ENCODE data around the gene CR2. TPM values are rescaled to one million over a fixed set of nuclear protein-coding genes. Genes with fewer than 3 reads are reported as not detected.

CR2 gene
- total and polyA plus RNA-seq, 8 donors, result 0.29 to 4.2 (median 0.84) TPM; not detected in 4

DNA sequence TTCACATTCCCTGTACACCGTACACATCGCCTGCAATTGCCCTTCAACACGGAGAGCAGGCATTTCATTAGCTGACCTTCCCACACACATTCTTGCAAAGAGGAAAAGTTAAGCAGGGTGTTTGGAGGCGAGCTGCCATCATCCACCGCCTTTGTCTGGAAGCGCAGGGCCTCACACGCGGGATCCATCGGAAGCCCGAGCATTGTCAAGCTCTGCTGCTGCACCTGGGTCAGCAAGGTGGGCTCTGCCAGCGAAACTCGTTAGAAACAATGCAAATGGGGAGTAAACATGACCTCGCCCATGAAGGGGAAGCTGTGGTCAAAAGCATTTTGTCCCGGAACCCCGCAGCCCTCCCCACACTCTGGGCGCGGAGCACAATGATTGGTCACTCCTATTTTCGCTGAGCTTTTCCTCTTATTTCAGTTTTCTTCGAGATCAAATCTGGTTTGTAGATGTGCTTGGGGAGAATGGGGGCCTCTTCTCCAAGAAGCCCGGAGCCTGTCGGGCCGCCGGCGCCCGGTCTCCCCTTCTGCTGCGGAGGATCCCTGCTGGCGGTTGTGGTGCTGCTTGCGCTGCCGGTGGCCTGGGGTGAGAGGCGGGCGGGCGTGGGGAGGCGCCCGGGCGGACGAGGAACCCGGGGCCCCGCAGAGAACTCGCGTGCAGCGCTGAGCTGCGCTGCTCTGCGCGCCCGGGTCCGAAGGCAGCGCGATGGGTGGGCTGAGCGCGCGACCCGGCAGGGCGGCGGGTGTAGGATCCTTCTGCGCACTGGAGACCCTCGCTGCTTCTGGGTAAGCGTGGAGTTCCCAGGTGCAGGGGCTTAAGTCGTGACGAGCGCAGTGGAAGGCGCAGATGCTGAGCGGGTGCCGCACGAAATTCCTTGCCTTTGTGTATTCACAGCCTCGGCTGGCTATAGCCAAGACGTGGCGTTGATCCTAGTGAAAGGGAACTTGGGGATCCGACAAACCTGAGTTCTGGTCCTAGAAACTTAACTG, 42.0 kb downstream of the CR2 start, which contains the start of gene CR1:
Gene CR1, plus strand, starts transcription at position 357 of the 992 bp plus-strand sequence. Its CDS starts 111 bp downstream, at position 468.
- Histone ChIP-seq H3K27ac (peak within 1 kb of the TSS in 2 of 5 donors; percentile 58 to 81), H3K27me3 (peaks cover 0 to 81% (median 21%) of the 10 kb centered on the region in 3 donors), H3K9me3 (no peaks in the 10 kb centered on the region), H3K36me3 (no peaks in the 10 kb centered on the region), H3K4me1 (peaks cover 10 to 13% (median 12%) of the 10 kb centered on the region in 4 donors), H3K4me3 (peak within 1 kb of the TSS; percentile 29 to 51 (median 46))
- TF ChIP-seq POLR2AphosphoS5 (IDR thresholded peaks at IDR 0.05) (no peak), EP300 (IDR thresholded peaks at IDR 0.05) (no peak), POLR2A (IDR thresholded peaks at IDR 0.05) (no peak)
- TF ChIP-seq, protein P1, sequence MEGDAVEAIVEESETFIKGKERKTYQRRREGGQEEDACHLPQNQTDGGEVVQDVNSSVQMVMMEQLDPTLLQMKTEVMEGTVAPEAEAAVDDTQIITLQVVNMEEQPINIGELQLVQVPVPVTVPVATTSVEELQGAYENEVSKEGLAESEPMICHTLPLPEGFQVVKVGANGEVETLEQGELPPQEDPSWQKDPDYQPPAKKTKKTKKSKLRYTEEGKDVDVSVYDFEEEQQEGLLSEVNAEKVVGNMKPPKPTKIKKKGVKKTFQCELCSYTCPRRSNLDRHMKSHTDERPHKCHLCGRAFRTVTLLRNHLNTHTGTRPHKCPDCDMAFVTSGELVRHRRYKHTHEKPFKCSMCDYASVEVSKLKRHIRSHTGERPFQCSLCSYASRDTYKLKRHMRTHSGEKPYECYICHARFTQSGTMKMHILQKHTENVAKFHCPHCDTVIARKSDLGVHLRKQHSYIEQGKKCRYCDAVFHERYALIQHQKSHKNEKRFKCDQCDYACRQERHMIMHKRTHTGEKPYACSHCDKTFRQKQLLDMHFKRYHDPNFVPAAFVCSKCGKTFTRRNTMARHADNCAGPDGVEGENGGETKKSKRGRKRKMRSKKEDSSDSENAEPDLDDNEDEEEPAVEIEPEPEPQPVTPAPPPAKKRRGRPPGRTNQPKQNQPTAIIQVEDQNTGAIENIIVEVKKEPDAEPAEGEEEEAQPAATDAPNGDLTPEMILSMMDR (IDR thresholded peaks at IDR 0.05), result no peak
- intact Hi-C loops (cut with DNase I; ENCODE audit: low total_unique reads), result no loop called here
- DNase-seq, result peak; percentile 31 to 53
- 3 to 7% (median 4%) methylated on average over 39 to 68 of the region's 68 CpGs for WGBS, 5 donors

DNA sequence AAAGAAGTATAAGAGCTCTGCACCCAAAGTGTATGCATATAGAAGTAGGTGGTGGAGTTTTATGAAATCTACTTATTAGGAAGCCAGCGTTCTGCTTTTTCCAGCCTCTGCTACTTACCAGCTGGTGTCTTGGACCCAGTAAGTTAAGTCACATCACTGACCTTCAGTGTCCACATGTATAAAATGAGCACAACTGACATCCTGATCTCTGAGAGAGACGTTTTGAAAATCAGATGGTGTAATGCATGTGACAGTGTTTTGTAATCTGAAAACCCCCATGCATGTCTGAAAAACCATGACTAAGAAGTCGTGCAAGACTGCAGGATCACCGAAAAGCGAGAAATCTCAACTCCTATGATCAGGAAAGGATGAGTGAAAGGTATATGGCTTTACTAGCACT, 43.8 kb downstream of the CR2 start:
- H3K4me1 ChIP-seq, result peaks cover 10 to 13% (median 12%) of the 10 kb centered on the region in 4 donors
- no peaks in the 10 kb centered on the region for H3K36me3 ChIP-seq
- DNase-seq, result peak in 1 of 2 donors; percentile 3
- no peaks in the 10 kb centered on the region for H3K9me3 ChIP-seq
- intact Hi-C loops (cut with DNase I; ENCODE audit: low total_unique reads), result no loop called here
- H3K27ac ChIP-seq, result no peak overlapping the region
- peaks cover 0 to 83% (median 21%) of the 10 kb centered on the region in 3 donors for H3K27me3 ChIP-seq
- 62 to 68% (median 64%) methylated on average over 5 of the region's 5 CpGs for WGBS, 5 donors
- peak overlapping the region in 1 of 4 donors; percentile 48 for H3K4me3 ChIP-seq
- TF ChIP-seq EP300 (IDR thresholded peaks at IDR 0.05) (no peak), POLR2AphosphoS5 (IDR thresholded peaks at IDR 0.05) (no peak), POLR2A (IDR thresholded peaks at IDR 0.05) (no peak)
- TF ChIP-seq, protein P1 (IDR thresholded peaks at IDR 0.05), result no peak

DNA sequence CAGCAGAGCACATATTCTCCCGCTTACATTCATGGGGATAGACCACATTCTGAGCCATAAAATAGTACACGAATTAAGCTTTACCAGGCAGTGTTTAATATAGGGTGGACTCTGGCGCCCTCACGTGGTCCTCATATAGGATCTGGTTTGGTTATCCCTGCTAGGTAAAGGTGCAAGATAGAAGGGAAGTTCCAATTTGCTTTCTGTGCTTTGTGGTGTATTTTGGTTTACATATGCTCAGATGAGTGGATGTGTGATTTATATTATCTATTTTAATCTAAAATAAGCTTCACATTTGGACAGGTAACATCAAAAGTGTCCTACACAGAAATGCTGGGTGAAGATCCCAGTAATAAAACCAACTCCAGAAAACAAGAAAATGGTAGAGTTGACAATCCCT, 45.4 kb downstream of the CR2 start:
- TF ChIP-seq, protein P1 (IDR thresholded peaks at IDR 0.05), result peak in 5 of 7 experiments; percentile 26 to 70 (median 57)
- no peak for TF ChIP-seq EP300 (IDR thresholded peaks at IDR 0.05)
- 0 to 2% (median 1%) methylated on average over 4 of the region's 4 CpGs for WGBS, 5 donors
- intact Hi-C loops (cut with DNase I; ENCODE audit: low total_unique reads), result no loop called here
- Histone ChIP-seq H3K36me3 (no peaks in the 10 kb centered on the region), H3K9me3 (no peaks in the 10 kb centered on the region), H3K27ac (no peak overlapping the region), H3K4me1 (peaks cover 10 to 13% (median 12%) of the 10 kb centered on the region in 4 donors), H3K4me3 (no peak overlapping the region), H3K27me3 (peaks cover 0 to 69% (median 17%) of the 10 kb centered on the region in 3 donors)
- DNase-seq, result peak; percentile 81 to 93

DNA sequence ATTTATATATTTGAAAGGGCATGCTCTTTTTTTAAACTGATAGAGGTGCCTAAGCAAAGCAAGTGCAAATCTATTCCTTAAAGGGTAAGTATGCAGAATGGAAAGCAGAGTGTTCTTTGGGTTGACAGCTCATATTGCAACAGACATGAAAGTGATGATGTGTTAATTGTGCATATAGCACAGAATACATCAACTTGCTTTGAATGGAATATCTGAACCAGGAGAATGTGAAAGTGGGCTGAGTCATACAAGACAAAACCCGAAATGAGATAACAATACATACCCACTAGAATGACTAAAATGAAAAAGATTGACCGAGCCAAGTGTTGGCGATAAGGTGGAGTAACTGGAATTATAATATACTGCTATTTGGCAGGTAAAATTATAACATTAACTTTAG, 46.2 kb downstream of the CR2 start:
- 32 to 65% (median 61%) methylated on average over 3 of the region's 3 CpGs for WGBS, 5 donors
- Histone ChIP-seq H3K4me1 (peaks cover 10 to 13% (median 12%) of the 10 kb centered on the region in 4 donors), H3K27ac (no peak overlapping the region), H3K4me3 (no peak overlapping the region), H3K9me3 (no peaks in the 10 kb centered on the region), H3K27me3 (peaks cover 0 to 69% (median 16%) of the 10 kb centered on the region in 3 donors), H3K36me3 (no peaks in the 10 kb centered on the region)
- TF ChIP-seq EP300 (IDR thresholded peaks at IDR 0.05) (no peak), POLR2AphosphoS5 (IDR thresholded peaks at IDR 0.05) (no peak), POLR2A (IDR thresholded peaks at IDR 0.05) (no peak)
- TF ChIP-seq, protein P1 (IDR thresholded peaks at IDR 0.05), result no peak
- DNase-seq, result no peak
- intact Hi-C loops (cut with DNase I; ENCODE audit: low total_unique reads), result no loop called here
